HG02763 (cell line): ENCODE measurements around the gene CENPE.
A peak's percentile ranks its signal among the peaks of the same experiment; 100 is the strongest.

ENCODE experiments used
- ATAC-seq: cut with Tn5 transposase; IDR thresholded peaks from one replicate; pipeline ENCODE4 v1.9.1; 2021; ENCODE audit warnings: mild to moderate bottlenecking, moderate library complexity; ENCODE audit not compliant: unreplicated experiment

CENPE gene

GRCh38 chr4:103126126-103126525, 72.0 kb downstream of the CENPE start:
- no peak for ATAC-seq

- ATAC-seq = no peak
Measured at GRCh38 chr4:103123114-103123513, 75.0 kb downstream of the CENPE start.

DNA sequence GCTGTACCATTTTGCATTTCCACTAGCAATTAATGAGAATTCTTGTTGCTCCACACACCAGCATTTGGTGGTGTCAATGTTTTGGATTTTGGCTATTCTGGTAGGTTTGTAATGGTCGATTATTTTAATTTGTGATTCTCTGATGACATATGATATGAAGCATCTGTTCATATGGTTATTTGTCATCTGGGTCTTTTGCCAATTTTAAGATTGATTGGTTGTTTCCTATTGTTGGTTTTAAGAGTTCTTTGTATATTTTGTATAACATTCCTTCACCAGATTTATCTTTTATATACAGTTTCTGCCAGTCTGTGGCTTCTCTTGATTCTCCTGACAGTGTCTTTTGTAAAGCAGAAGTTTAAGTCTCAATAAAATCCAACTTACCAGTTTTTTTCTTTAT, 80.0 kb downstream of the CENPE start:
- no peak for ATAC-seq

DNA sequence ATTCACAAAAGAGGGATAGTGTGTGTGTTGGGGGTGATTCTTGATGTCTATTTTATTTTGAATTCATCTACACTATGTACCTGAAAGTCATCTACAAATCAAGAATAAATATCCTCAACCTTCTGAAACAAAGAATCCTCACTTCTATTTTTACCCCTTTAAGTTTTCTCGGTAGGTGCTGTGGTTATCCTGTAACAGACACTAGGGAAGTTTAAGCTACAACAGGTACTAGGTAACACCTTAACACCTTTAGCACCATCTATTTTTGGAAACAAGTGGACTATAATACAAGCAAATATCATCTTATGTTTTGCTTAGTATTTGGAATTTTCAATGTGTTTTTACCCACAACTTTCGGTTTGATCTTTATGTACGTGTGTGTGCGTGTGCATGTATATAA, 86.5 kb downstream of the CENPE start:
- no peak for ATAC-seq

DNA sequence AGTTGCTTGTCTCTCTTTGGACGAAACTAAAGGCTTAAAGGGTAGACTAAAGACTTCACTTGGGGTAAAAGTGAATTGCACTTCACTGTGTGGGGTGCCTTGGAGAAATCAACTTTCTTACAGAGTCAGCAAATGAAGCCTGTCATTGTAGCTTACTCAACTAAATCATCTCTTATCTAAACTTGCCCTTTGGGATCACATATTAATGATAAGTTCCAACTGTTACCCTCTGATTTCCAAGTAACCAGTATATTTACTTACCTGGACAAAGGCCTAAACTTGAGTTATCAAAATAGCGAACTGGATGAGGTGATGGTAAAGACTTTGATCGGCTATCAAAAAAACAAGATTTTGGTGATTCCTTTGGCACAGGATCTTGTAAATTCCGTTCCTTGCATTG, 89.6 kb downstream of the CENPE start:
- ATAC-seq = no peak

- ATAC-seq = no peak
Measured at GRCh38 chr4:103105558-103106356, 92.4 kb downstream of the CENPE start.

GRCh38 chr4:103104886-103105285, 93.3 kb downstream of the CENPE start:
- no peak for ATAC-seq

GRCh38 chr4:103100691-103101090, 97.5 kb downstream of the CENPE start:
- no peak for ATAC-seq

GRCh38 chr4:103099691-103100392, 98.3 kb downstream of the CENPE start, which contains the start of gene BDH2:
BDH2 (minus strand) TSS chr4:103099834; CDS start chr4:103096254, 3,580 bp downstream.
- ATAC-seq = peak; percentile 97

GRCh38 chr4:103098756-103099440, 99.2 kb downstream of the CENPE start:
- ATAC-seq = no peak

DNA sequence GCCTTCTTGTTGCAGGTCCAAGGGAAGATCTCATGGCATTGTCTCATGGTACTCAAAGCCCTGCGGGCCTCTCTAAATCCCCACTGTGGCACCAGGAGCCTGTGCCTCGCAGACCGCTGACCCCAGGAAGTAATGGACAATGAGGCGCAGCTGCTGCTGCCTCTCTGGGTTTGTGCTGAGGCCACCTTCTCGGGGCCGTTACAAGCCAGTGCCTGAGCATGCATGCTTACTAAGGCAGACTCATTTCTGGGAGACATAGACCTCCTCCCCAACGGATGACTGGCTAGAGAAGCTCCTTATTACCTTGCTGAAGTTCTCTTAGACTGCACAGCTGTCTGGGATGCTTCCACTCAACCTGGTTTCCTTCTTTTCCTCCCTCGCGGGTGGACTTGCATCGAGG, 99.8 kb downstream of the CENPE start:
- no peak for ATAC-seq

GRCh38 chr4:103097112-103097511, 101.0 kb downstream of the CENPE start:
- ATAC-seq = no peak

- ATAC-seq = no peak
Measured at GRCh38 chr4:103095080-103095479, 103.1 kb downstream of the CENPE start.

DNA sequence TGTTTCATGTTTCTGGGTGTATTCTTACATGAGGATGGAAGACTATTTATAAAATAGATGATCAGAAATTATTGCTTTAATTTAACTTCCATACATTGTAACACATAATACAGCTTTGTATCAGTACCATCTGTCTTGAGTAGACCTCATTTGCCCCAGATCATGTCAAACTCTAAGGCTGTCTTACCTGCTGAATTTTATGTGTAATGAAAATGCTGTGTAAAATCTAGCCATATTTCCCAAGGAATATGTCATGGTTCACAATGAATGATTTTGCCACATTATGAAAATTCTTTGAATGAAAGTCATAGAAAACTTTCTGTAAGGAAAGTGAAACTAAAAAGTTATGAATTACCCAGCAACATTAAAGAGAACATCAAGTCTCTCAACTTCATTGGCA, 105.9 kb downstream of the CENPE start:
- ATAC-seq = no peak

- peak; percentile 70 for ATAC-seq
Measured at GRCh38 chr4:103091601-103092223, 106.4 kb downstream of the CENPE start.

DNA sequence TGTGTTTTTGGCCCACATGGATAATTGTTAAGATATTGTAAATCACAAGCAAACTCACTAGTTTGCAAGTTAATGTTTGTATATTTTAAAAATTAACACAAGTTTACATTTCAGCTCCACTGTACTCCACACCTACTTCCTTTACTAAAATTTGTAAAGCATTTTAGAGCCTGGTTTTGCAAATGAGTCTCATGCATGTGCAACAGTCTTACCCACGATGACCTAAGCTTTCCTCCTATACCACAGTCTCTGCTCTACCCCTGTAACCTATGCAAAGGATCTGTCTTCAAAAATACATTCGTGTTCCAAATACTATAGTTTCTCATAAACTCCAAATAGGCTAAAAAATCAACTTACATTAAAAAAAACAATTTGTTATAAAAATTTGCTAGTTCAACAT, 108.7 kb downstream of the CENPE start:
- ATAC-seq = no peak

GRCh38 chr4:103086551-103086950, 111.6 kb downstream of the CENPE start:
- ATAC-seq = no peak

GRCh38 chr4:103085555-103086196, 112.5 kb downstream of the CENPE start:
- ATAC-seq = no peak

DNA sequence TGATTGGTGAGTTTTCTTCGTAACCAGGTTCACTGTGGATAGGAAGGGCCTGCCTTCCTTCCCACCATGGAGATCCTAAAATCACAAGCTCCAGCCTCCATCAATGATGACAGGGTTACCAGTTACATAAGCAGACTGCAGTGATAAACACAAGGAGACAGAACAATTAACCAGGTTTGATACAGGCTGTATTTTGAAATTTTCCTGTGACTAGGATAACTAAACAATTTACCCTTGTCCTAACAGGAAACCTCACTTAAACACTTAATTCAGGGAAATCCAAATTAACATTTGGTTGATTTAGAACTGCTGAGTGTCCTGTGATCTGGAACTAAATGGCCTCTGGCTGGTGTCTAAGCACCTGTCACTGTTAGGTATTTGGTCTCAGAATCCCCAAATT, 118.5 kb downstream of the CENPE start:
- no peak for ATAC-seq

DNA sequence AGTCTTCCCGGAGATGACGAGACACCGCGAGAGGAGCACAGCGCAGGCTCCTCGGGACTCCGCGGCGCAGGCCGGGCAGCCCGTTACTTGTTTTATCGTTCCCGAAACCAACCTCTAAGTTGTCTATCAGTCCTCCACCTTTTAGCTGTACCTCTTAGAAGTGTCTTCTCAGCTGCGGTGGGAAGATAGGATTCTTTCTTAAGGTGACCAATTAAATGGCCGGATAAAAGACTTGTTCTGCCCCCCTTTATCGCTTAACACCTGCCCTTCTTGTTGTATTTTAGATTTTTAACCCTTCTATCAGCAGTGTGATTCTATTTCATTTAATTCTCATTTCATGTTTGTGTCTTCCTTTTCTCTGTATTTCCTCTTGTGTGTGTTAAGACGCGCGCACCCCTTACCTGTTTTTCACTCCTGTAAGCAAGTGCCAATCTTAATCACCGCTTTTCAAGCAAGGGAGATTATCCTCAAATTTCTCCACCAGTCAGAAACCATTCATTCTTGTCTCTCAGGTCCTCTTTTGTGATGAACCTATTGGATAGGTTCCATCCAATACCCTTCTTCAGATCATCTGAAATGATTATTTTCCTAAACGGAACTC, 121.3 kb downstream of the CENPE start, which contains the start of gene SLC9B2:
Gene SLC9B2, minus strand, starts transcription at position 15 of the 601 bp plus-strand sequence. CDS start 9,211 bp downstream, outside the sequence.
- peak; percentile 41 for ATAC-seq
